Activated T-cell treated with anti-CD3 and anti-CD28 coated beads for 24 hours (primary cell): ENCODE results near the gene NLRC3.

ENCODE experiments used
- DNase-seq: peaks from one replicate; pipeline ENCODE4 v3.0.0-alpha.2; 2020; ENCODE audit warnings: low read depth

Gene NLRC3

DNA sequence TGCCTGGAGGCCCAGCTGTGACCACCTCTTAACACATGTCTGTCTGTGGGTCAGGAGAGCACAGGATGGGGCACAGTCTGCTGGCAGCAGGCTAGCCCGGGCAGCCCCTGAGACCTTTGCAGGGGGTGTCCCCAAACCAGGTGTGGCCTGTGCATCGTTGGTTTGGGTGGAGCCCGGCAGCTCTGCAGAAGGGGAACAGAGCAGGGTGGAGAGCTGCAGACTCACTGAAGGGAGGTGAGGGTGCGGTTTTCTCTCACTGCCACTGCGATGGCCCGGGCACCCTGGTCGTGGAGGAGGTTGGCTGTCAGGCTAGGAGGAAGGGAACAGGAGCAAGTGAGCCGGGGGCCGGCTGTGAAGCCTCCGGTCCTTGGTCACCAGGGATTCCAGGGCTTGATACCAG, 28.8 kb downstream of the NLRC3 start:
- no peak for DNase-seq

- DNase-seq, result no peak
Measured at GRCh38 chr16:3546986-3547682, 30.1 kb downstream of the NLRC3 start.

GRCh38 chr16:3542601-3543373, 34.4 kb downstream of the NLRC3 start:
- DNase-seq, result no peak

DNA sequence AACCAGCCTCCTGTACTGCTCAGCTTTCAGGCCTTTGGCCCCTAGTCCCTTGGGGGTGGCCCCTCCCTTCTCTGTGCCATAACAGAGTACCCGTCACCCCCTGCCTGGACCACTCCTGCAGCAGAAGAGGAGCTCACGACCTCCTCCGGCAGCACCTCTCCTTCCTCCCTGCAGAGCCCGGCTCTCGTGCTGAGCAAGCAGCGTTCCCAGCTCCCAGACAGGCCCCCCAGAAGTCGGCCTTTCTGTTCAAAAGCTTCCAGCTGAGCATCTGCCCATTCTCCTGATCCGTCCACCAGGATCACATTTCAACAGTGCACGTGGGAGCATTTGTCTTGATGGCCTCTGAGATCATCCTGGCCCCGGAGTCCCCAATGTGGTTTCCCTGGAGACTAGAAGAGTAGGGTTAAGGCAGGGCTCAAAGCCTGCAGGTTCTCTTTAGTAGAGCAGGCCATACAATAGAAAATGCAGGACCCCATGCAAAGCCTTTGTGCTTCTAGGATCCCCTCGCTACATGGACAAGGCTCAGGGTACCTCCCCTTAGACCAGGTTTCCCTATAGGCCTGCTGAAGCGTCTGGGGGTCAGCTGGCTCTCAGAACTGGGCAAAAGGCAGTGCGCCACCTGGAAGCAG, 35.6 kb downstream of the NLRC3 start:
- DNase-seq, result no peak

DNA sequence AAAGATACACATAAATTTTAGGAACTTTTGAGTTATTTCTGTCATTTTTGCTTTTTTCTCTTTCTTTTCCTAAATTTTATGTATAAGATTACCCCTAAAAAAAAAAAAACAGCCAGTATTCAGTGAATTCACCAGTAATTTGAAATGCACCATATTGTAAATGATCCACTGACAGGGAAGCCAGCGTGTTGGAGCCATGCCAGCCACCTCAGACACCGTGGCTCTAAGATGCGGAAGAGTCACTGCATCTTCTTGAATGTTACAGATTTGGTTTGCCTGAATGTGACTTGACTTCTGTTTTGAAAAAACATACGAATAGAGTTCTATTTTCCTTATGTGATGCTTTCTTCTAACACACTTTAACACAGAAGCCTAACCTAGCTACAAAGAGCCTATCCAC, 39.0 kb downstream of the NLRC3 start:
- DNase-seq, result no peak

DNA sequence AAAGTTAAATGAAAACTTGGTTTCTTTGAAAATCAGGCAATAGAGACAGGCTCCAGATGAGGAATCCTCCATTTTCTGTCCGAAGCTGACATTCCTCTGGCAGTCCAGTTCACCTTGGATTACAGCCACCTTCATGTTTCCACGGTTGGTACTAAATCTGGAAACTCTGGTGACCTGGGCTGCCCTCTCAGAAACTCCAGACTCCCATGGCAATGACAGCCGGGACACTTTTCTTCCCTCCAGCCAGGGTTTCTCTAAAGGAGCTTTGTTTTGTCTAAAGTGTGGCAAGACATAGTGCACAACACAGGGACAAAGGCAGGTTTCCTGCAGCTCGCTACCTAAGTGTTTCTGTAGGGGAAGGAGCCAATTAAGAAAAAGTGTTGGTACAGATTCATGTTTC, 40.4 kb downstream of the NLRC3 start:
- no peak for DNase-seq

- no peak for DNase-seq
Measured at GRCh38 chr16:3536271-3536731, 40.9 kb downstream of the NLRC3 start.

GRCh38 chr16:3534126-3534525, 43.1 kb downstream of the NLRC3 start:
- DNase-seq, result no peak

DNA sequence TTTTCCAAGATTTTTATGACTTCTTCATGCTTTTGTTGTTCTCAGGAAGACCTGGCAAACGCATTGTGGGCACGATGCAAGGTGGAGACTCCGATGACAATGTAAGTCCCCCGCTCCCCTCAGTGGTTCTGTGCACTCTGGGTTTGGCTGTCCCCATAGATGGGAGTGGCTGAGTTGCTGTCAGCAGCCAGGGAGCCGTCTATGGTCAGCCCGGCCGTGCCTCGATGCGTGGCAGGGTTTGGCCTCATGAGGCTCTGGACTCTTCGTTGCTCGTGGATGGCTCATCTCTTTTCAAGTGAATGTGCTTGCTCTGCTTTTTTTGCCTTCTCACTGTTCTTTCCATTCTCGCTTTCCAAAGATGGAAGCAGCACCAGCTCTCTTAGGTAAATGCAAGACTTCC, 44.5 kb downstream of the NLRC3 start:
- DNase-seq, result no peak

DNA sequence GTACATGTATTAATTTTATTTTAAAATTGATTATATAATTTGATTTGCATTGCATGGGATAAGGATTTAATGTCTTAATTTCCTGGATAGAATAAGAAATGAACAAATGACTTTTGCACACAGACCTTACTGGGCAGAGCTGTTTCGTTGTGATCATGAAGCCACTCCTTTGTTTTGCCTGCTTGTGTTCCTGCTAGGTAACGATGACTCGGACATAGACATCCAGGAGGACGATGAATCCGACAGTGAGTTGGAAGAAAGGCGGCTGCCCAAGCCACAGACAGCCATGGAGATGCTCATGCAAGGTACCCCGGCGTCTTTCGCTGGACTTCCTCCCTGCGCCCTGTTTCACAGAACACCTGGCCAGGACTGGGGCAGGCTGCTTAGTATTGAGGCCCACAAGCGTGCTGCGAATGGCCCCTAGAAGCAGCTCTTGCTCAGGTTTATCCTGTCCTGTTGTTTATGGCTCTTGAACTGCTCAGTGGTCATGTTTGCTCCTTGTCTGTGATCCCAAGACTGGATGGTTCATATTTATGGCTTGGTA, 46.8 kb downstream of the NLRC3 start:
- no peak for DNase-seq

DNA sequence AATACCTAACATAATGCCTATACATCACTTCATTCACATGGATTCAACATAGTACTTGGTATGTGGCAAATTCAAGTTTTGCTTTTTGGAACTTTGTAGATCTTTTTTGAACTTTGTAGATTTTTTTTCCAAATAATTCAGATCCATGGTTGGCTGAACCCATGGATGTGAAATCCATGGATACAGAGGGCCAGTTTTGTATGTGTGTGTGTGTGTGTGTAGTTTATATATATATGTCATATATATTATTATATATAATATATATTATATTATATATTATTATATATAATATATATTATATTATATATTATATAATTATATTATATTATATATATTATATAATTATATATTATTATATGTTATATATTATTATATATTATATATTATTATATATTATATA, 48.0 kb downstream of the NLRC3 start:
- no peak for DNase-seq

DNA sequence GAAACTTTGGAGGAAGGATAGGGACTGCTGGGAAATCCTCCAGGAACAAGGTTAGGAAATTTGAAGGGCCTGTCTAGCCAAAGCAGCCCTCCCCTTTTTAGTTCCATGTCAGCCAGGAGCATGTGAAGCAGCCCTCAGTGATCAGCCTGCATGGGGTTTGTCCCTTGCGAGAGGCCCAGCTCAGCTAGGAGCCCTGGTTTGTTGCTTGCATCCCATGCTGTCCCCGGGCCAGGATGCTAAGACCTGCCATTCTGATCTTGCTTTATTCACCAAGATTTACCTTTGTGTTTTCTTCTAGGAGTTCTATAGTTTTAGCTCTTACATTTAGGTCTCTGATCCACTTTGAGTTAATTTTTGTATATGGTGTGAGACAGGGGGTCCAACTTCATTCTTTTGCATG, 48.8 kb downstream of the NLRC3 start:
- DNase-seq, result no peak

DNA sequence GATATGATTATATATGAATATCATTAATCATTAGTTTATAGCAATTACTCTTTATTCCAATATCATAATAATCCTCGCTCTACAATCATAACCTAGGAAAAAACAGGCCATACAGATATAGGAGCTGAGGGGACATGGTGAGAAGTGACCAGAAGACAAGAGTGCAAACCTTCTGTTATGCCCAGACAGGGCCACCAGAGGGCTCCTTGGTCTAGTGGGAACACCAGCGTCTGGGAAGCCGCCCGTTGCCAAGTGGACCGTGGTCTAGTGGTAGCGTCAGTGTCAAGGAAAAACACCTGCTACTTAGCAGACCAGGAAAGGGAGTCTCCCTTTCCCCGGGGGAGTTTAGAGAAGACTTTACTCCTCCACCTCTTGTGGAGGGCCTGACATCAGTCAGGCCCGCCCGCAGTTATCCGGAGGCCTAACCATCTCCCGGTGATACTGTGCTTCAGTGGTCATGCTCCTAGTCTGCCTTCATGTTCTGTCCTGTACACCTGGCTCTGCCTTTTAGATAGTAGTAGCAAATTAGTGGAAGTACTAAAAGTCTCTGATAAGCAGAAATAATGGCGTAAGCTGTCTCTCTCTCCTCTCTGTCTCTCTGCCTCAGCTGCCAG, 49.9 kb downstream of the NLRC3 start:
- DNase-seq, result peak; percentile 42

- DNase-seq, result no peak
Measured at GRCh38 chr16:3525951-3526350, 51.3 kb downstream of the NLRC3 start.

DNA sequence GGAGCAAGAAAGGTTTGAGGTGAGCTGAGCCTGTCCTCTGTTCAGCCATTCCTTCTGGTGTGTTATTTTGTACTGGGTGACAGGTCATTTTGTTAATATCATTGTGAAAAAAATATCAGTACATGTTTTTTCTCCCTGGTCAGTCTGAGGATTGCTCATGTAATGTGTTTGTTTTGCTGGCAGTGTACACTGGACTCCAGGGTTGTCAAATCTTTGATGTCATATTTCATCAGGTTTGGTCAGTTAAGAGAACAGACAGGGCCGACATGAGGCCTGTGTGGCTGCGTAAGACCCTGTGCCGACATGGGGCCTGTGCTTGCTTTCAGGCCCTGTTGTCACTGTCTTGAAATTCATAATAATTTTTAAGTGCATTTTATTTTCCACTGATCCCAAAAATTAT, 53.9 kb downstream of the NLRC3 start:
- DNase-seq, result no peak

DNA sequence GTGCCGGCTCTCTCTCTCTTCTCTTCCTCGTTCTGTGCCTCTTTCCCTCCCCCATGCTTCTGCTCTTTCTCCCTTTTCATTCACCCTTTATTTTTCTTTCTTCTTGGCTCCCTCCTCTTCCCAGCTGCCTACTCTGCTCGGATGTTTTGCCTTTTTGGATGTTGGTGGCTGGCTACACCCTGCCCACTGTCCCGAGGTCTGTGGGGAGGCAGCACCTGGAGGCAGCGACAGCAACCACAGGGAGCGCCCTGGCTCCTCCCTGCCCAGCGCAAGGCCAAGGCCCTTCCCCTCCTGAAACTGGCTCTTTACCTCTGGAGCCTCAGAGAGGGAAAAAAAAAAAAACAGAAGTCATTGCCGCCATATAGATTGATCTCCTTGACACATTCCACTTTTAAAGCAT, 56.4 kb downstream of the NLRC3 start:
- no peak for DNase-seq

GRCh38 chr16:3520413-3520812, 56.8 kb downstream of the NLRC3 start:
- DNase-seq, result no peak

- DNase-seq, result no peak
Measured at GRCh38 chr16:3519581-3519980, 57.6 kb downstream of the NLRC3 start.

DNA sequence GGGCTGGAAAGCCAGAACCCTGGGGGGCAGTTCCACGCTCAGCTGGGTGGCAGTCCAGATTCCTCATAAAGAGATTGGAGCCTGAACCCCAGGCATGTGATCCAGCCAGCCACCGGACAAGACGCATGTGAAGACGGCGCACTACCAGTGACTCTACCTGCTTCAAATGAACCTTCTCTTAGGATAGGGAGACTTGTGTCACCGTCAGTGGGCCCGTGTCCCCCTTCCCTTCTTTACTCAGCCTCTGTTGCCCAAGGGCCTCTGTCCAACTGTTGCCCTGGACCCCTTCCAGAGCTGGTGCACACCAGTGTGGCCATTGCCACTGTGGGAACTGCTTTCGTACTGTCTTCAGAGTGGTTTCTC, 58.2 kb downstream of the NLRC3 start:
- DNase-seq, result no peak

DNA sequence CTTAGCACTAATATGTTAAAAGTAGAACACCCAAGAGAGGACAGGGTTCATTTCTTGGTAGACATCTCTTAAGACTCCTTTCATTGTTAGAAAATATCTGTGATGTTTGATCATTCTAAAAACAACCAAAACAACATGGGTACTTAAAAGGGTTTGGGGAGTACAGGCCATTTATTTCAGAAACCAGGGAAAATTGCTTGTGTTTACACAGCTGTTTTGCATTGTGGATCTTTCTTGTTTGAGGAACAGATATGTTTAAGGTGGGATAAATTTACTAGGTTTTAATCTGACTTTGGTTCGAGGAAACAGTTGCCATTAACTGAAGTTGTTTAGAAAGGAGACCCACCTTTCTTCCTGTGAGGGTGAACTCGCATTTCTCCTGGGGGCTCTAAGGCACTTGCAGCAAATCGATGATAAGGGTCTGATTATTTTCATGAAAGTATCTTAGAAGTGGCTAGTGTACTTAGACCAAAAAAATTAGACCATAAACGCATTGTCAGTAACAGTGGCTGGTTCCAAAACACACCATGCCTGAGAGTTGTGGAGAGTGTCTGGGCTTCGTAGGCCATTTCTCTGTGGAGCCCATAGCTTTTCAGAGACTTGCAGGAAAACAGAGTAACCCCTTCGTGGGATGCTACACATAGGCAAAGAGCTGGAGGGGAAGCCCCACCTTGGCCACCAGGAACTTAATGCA, 58.8 kb downstream of the NLRC3 start:
- DNase-seq, result no peak

- no peak for DNase-seq
Measured at GRCh38 chr16:3515897-3516296, 61.3 kb downstream of the NLRC3 start.

DNA sequence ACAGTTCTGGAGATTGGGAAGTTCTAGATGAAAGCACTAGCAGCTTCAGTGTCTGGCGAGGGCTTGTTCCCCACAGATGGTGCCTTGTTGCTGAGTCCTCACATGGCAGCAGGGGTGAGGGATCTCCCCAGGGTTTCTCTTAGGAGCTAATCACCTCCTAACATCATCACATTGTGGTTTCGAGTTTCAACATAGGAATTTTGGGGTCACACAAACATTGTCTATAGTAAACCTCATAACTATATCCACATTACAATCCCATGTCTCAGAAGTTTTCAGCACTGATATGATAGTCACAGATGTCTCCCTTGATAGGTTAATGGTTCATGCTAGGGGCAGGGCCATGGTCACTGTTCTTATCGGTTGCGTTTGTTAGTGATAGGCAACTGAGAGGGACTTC, 62.6 kb downstream of the NLRC3 start:
- no peak for DNase-seq
